Activated CD8-positive, alpha-beta memory T cell treated with anti-CD3 and anti-CD28 coated beads, Interleukin-2, amount 50 U/mL, for 1 hour (primary cell): ENCODE measurements around the gene MEPCE.

Experiments
- DNase-seq: peaks from one replicate; pipeline ENCODE4 v3.0.0-alpha.2; 2020; ENCODE audit errors: extremely low read depth

MEPCE gene

DNA sequence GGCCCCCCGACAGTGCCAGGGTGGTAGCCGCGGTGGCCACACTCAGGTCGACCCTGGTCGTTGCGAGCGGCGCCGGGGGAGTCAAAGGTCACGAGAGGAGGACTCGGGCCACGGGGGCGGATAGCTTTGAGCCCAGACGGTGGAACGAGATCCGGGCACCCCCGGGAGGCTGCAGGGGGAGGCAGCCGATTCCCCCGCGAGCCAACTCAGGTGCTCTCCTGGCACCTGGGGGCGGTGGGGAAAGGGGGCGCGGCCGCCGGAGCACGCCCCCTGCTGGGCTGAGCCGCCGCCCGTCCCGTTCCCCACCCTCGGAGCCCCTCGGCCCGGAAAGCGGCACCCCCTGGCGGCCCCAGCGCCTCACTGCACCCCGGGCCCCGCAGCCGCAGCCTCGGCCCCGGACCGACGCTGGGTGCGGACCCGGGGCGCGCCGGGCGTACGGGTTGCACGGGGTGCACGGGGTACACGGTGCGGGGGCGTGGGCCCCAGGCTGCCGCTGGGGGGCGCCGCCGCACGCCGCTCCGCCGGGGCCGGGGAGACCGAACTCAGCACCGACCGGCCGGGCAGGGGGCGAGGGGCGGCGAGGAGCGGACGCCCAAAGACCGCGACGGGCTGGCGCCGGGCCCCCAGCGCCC, 53.6 kb downstream of the MEPCE start:
- DNase-seq: peak; percentile 34
